Neuronal stem cell (in vitro differentiated cells): ENCODE results near the gene TRAPPC6A.

Experiments used
- DNase-seq: peaks from one replicate; pipeline ENCODE4 v3.0.0-alpha.2; 2013; ENCODE audit warnings: low spot score
- H2AFZ ChIP-seq: one replicate; pipeline ENCODE4 v1.6.1; 2013; ENCODE audit warnings: mild to moderate bottlenecking, low read length, inconsistent platforms
- H2AK5ac ChIP-seq: 2 replicates; pipeline ENCODE4 v1.6.1; 2013; ENCODE audit warnings: low read depth, mild to moderate bottlenecking, inconsistent platforms, low read length, moderate library complexity, mixed read lengths
- H2BK120ac ChIP-seq: 2 replicates; pipeline ENCODE4 v1.6.1; 2013; ENCODE audit warnings: low read depth, mild to moderate bottlenecking, inconsistent platforms, low read length, moderate library complexity, mixed read lengths
- H2BK12ac ChIP-seq: one replicate; pipeline ENCODE4 v1.6.1; 2013; ENCODE audit warnings: low read length, inconsistent platforms
- H2BK15ac ChIP-seq: 2 replicates; pipeline ENCODE4 v1.6.1; 2013; ENCODE audit warnings: mild to moderate bottlenecking, low read length, inconsistent platforms, mixed read lengths
- H2BK5ac ChIP-seq: one replicate; pipeline ENCODE4 v1.6.1; 2013; ENCODE audit warnings: inconsistent platforms, mild to moderate bottlenecking, low read length, moderate library complexity
- H3K14ac ChIP-seq: one replicate; pipeline ENCODE4 v1.6.1; 2013; ENCODE audit warnings: low read length, inconsistent platforms
- H3K18ac ChIP-seq: 2 replicates; pipeline ENCODE4 v1.6.1; 2013; ENCODE audit warnings: low read length, inconsistent platforms
- H3K23ac ChIP-seq: 2 replicates; pipeline ENCODE4 v1.6.1; 2013; ENCODE audit warnings: low read depth, mild to moderate bottlenecking, mixed read lengths, low read length, inconsistent platforms; ENCODE audit not compliant: poor library complexity
- H3K27ac ChIP-seq: replicated peaks from 3 replicates; pipeline ENCODE4 v1.5.1; 2013; ENCODE audit warnings: low read length, inconsistent platforms
- H3K27me3 ChIP-seq, 3 experiments: 2 replicates each; pipeline ENCODE4 v1.6.1; 2013; ENCODE audit warnings: low read length in 3 of 3, mild to moderate bottlenecking in 2 of 3, inconsistent platforms in 1 of 3, low read depth in 1 of 3, mixed read lengths in 1 of 3, moderate library complexity in 1 of 3; ENCODE audit not compliant: control insufficient read depth in 3 of 3, insufficient read depth in 3 of 3
- H3K36me3 ChIP-seq, 2 donors: replicated peaks in 1 of 2; 2 replicates each; pipeline ENCODE4 v1.6.1; 2013; ENCODE audit warnings: low read length in 2 of 2; ENCODE audit not compliant: control insufficient read depth in 2 of 2, insufficient read depth in 2 of 2
- H3K4ac ChIP-seq: 2 replicates; pipeline ENCODE4 v1.6.1; 2013; ENCODE audit warnings: inconsistent platforms, mild to moderate bottlenecking, low read length, moderate library complexity
- H3K4me1 ChIP-seq, 2 donors: 1 replicate in 1 of 2; 2 replicates in 1 of 2; pipeline ENCODE4 v1.6.1; 2013; ENCODE audit warnings: low read length in 2 of 2, low read depth in 1 of 2; ENCODE audit not compliant: control insufficient read depth in 2 of 2, insufficient read depth in 1 of 2
- H3K4me2 ChIP-seq: one replicate; pipeline ENCODE4 v1.6.1; 2013; ENCODE audit warnings: mild to moderate bottlenecking, low read length, inconsistent platforms; ENCODE audit not compliant: insufficient read depth, poor library complexity, severe bottlenecking
- H3K4me3 ChIP-seq, 2 donors: 2 replicates each; pipeline ENCODE4 v1.5.1; 2013; ENCODE audit warnings: low read length in 2 of 2, mild to moderate bottlenecking in 2 of 2, inconsistent platforms in 1 of 2, moderate library complexity in 1 of 2
- H3K79me1 ChIP-seq: one replicate; pipeline ENCODE4 v1.6.1; 2013; ENCODE audit warnings: low read depth, mild to moderate bottlenecking, inconsistent platforms, low read length, moderate library complexity
- H3K9ac ChIP-seq: one replicate; pipeline ENCODE4 v1.6.1; 2013; ENCODE audit warnings: mild to moderate bottlenecking, low read depth, low read length, inconsistent platforms; ENCODE audit not compliant: poor library complexity
- H3K9me3 ChIP-seq, 2 donors: replicated peaks in 1 of 2; 2 replicates each; pipeline versions ENCODE3 to v1.6.1; 2013; ENCODE audit warnings: low read length in 2 of 2, mild to moderate bottlenecking in 2 of 2, inconsistent platforms in 1 of 2, low read depth in 1 of 2, mixed read lengths in 1 of 2, moderate library complexity in 1 of 2; ENCODE audit not compliant: control insufficient read depth in 2 of 2, insufficient read depth in 1 of 2
- H4K8ac ChIP-seq: one replicate; pipeline ENCODE4 v1.6.1; 2013; ENCODE audit warnings: low read depth, mild to moderate bottlenecking, inconsistent platforms, low read length, moderate library complexity
- H4K91ac ChIP-seq: one replicate; pipeline ENCODE4 v1.6.1; 2013; ENCODE audit warnings: low read length, low read depth, mild to moderate bottlenecking, inconsistent platforms; ENCODE audit not compliant: poor library complexity
- WGBS, 2 donors: extraction: QIAGEN DNeasy Blood & Tissue Kit; methylation state at CpG; one replicate each; pipeline ENCODE4 v1.1.7; 2013; ENCODE audit warnings: missing lambda C conversion rate in 2 of 2, mixed read lengths in 1 of 2; ENCODE audit not compliant: insufficient read length in 2 of 2, insufficient replicate concordance in 1 of 2; ENCODE audit errors: extremely low coverage in 2 of 2; 5-methylcytosine and 5-hydroxymethylcytosine counted together

The TRAPPC6A gene

DNA sequence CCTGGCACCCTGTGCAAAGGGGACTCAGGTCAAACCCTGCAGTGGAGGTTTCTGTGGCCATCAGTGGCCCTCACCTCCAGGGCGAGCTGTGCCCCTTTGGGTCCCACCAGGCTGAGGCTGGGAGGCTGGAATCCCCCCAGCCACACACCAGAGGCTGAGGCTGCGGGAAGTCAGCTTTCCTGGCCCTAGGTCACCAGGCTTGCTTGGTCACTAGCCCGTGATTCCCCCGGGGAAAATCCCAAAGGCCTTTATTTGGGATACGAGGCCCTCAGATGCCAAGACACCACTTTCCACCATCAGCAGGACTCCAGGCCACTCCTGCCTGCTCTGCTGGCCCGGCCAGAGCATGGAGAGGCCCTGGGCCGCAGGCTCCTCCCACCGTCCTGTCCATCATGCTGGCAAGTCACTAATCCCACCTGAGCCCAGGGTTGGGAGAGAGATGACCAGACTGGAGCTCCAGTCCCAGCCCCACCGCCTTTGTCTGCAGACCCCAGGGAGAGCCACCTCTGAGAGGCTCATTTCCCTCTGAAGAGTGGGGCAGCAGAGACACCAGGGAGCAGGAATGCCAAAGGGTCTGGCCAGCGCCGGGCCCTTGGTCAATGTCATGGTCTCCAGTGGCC lies 21.9 kb downstream of the TRAPPC6A start:
- H3K27me3 ChIP-seq = peaks cover 14 to 34% (median 28%) of the 10 kb centered on the region in 3 experiments
- peak overlapping the region; percentile 35 for H3K18ac ChIP-seq
- no peak overlapping the region for H3K27ac ChIP-seq
- peaks cover 0 to under 1% of the 10 kb centered on the region in 2 donors for H3K36me3 ChIP-seq
- H3K4me3 ChIP-seq = no peak overlapping the region
- no peak overlapping the region for H3K14ac ChIP-seq
- WGBS, 2 donors = no CpG with 5 or more reads among the region's 11 CpGs
- H3K4me2 ChIP-seq = no peak overlapping the region
- H3K9ac ChIP-seq = no peak overlapping the region
- DNase-seq = no peak
- H3K9me3 ChIP-seq = peaks cover 0 to 10% of the 10 kb centered on the region in 2 donors
- H2BK120ac ChIP-seq = no peak overlapping the region
- peak overlapping the region; percentile 30 for H2AK5ac ChIP-seq
- H3K23ac ChIP-seq = no peak overlapping the region
- H3K79me1 ChIP-seq = peaks cover 6% of the 10 kb centered on the region
- H2AFZ ChIP-seq = no peak overlapping the region
- H3K4ac ChIP-seq = no peak overlapping the region
- peak overlapping the region; percentile 45 for H2BK15ac ChIP-seq
- H2BK5ac ChIP-seq = no peak overlapping the region
- H3K4me1 ChIP-seq = peaks cover 0 to 13% of the 10 kb centered on the region in 2 donors
- H2BK12ac ChIP-seq = no peak overlapping the region
- no peak overlapping the region for H4K91ac ChIP-seq
- H4K8ac ChIP-seq = no peak overlapping the region

DNA sequence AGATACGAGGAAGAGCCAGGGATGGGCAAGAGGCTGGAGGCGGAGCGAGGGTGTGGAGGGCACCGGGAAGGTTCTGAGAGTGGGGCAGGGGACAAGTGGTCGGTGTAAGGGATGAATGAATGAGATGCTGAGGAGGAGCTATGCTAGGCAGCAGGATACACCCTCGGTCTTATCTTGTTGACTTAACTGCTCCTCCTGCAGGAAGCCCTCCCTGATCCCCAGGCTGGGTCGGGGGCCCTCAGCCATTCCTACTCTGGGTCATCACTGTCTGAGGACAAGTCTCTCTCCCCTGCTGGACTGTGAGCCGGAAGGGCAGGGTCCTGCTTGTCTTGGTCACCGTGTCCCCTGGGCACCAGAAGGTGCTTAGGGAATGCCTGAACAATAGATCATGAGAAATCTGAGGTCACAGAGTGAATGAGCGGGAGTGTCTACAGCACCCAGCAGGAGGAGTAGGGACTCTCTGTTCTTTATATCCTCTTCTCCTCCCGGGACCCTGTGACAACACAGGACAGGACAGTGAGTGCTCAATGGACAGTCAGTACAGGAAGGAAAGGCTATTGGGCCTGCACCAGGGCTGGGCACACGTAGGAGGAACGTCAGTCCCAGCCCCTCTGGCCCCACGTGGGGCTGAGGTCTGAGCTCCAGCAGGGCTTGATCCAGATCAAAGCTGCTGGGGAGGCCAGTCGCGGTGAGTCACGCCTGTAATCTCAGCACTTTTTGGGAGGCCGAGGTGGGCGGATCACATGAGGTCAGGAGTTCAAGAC lies 23.8 kb downstream of the TRAPPC6A start:
- H4K91ac ChIP-seq = no peak overlapping the region
- H2BK12ac ChIP-seq = peak overlapping the region; percentile 82
- no peak overlapping the region for H2AFZ ChIP-seq
- peaks cover 0 to 11% of the 10 kb centered on the region in 2 donors for H3K36me3 ChIP-seq
- H3K23ac ChIP-seq = peak overlapping the region; percentile 67
- H3K79me1 ChIP-seq = peaks cover 4% of the 10 kb centered on the region
- peak overlapping the region; percentile 96 for H3K18ac ChIP-seq
- no CpG with 5 or more reads among the region's 19 CpGs for WGBS, 2 donors
- H2BK120ac ChIP-seq = no peak overlapping the region
- peak overlapping the region; percentile 85 for H2BK5ac ChIP-seq
- peak overlapping the region; percentile 94 for H2BK15ac ChIP-seq
- peak overlapping the region; percentile 45 for H3K4me2 ChIP-seq
- no peak overlapping the region for H3K27ac ChIP-seq
- H4K8ac ChIP-seq = no peak overlapping the region
- H3K4me3 ChIP-seq = peak overlapping the region in 1 of 2 donors; percentile 24
- no peak for DNase-seq
- H3K4ac ChIP-seq = no peak overlapping the region
- H3K14ac ChIP-seq = no peak overlapping the region
- H3K27me3 ChIP-seq = peaks cover 9 to 35% (median 14%) of the 10 kb centered on the region in 3 experiments
- peaks cover 0 to 13% of the 10 kb centered on the region in 2 donors for H3K4me1 ChIP-seq
- H3K9ac ChIP-seq = peak overlapping the region; percentile 38
- H3K9me3 ChIP-seq = peaks cover 0 to 10% of the 10 kb centered on the region in 2 donors
- peak overlapping the region; percentile 0 for H2AK5ac ChIP-seq

DNA sequence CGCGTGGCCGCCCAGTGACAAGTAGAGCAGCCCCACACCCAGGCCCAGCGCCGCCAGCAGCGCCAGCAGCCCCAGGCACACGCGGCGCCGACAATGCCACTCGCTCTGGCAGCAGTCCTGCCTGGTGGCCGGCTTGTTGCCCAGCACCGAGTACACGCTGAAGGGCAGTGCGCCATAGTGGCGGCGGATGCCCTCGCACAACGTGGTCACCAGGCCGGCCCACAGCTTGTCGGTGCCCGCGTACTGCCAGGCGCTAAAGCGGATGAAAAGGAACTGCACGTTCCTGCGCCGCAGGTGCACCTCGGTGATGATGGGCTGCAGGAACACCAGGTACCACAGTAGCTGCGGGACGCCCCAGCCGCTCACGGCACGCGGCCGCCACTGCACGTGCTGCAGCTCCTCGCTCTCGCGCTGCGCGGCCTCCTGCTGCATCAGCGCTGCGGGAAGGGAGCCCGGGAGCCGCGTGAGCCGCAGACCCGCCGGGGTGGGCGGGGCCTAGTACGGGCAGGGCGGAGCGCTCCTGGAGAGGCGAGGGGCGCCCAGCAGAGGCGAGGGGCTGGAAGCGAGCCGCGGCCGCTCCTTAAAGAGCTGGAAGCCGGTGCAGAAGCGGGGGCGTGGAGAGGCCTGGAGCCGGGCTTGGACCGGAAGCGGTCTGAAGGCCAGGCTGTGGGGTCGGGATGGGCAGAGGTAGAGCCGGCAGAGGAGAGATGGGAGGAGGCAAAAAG lies 24.5 kb downstream of the TRAPPC6A start:
- peaks cover 0 to 13% of the 10 kb centered on the region in 2 donors for H3K4me1 ChIP-seq
- peaks cover 6 to 35% (median 14%) of the 10 kb centered on the region in 3 experiments for H3K27me3 ChIP-seq
- H3K9ac ChIP-seq = peak overlapping the region; percentile 93
- WGBS, 2 donors = no CpG with 5 or more reads among the region's 69 CpGs
- peak overlapping the region; percentile 100 for H3K23ac ChIP-seq
- peak overlapping the region; percentile 94 for H2BK15ac ChIP-seq
- H2BK120ac ChIP-seq = peak overlapping the region; percentile 31
- H3K27ac ChIP-seq = no peak overlapping the region
- DNase-seq = peak; percentile 66
- peaks cover 4% of the 10 kb centered on the region for H3K79me1 ChIP-seq
- H4K8ac ChIP-seq = no peak overlapping the region
- peak overlapping the region; percentile 96 for H3K18ac ChIP-seq
- H3K4me3 ChIP-seq = peak overlapping the region in 1 of 2 donors; percentile 66
- H3K4ac ChIP-seq = peak overlapping the region; percentile 47
- peaks cover 0 to 11% of the 10 kb centered on the region in 2 donors for H3K36me3 ChIP-seq
- peak overlapping the region; percentile 98 for H2AK5ac ChIP-seq
- H2BK5ac ChIP-seq = peak overlapping the region; percentile 85
- peak overlapping the region; percentile 81 for H2BK12ac ChIP-seq
- H3K4me2 ChIP-seq = peak overlapping the region; percentile 45
- H3K14ac ChIP-seq = peak overlapping the region; percentile 99
- H2AFZ ChIP-seq = no peak overlapping the region
- H4K91ac ChIP-seq = peak overlapping the region; percentile 83
- peaks cover 0 to 10% of the 10 kb centered on the region in 2 donors for H3K9me3 ChIP-seq
